Endothelial cell of umbilical vein (primary cell): Measurements from ENCODE around the gene UNC119. TPM values are rescaled to one million over a fixed set of nuclear protein-coding genes. Genes with fewer than 3 reads are reported as not detected.

Source experiments
- BruUV-seq: library from RNA; stranded (reverse); fragments of 400-500 nt; replicated peaks from 2 replicates; lab custom pipeline; 2021; lab: Mats Ljungman, UMichigan
- CTCF ChIA-PET: fragments of 300-600, 350-600 bp; sonication (Branson Sonifier 250); formaldehyde crosslinking; loops from one replicate; lab custom pipeline; 2021; ENCODE audit warnings: antibody characterized with exemption, inconsistent platforms; lab: Charles Lee
- POLR2A ChIA-PET: fragments of 300-600, 350-600 bp; sonication (Branson Sonifier 250); formaldehyde crosslinking; loops from one replicate; lab custom pipeline; 2021; ENCODE audit warnings: antibody characterized with exemption, inconsistent platforms; lab: Charles Lee
- DNase-seq: peaks from one replicate; pipeline ENCODE4 v3.0.0-alpha.2; 2011; ENCODE audit warnings: low read depth, low spot score
- FAIRE-seq: peaks from 2 replicates; lab custom pipeline; 2011; peaks lifted over from hg19 to GRCh38; lab: Jason Lieb, UNC
- H2AFZ ChIP-seq: 2 replicates; pipeline ENCODE4 v1.6.0; 2012; ENCODE audit warnings: low read depth, low read length, control low read depth, inconsistent platforms
- H3K27ac ChIP-seq: 2 replicates; pipeline ENCODE4 v1.5.1; 2011; ENCODE audit warnings: low read depth, mild to moderate bottlenecking, control low read depth, low read length, moderate library complexity; ENCODE audit not compliant: insufficient read depth
- H3K27me3 ChIP-seq, 2 experiments: 2 replicates each; pipeline versions ENCODE4 v1.6.0 to v1.6.1; 2011; ENCODE audit warnings: low read length in 2 of 2, mixed read lengths in 1 of 2; ENCODE audit not compliant: control insufficient read depth in 2 of 2, insufficient read depth in 2 of 2
- H3K36me3 ChIP-seq, 2 experiments: 2 replicates in 1 of 2; 3 replicates in 1 of 2; pipeline ENCODE4 v1.5.1; 2011; ENCODE audit warnings: low read length in 2 of 2, mild to moderate bottlenecking in 1 of 2, moderate library complexity in 1 of 2; ENCODE audit not compliant: control insufficient read depth in 2 of 2, insufficient read depth in 2 of 2; ENCODE audit errors: extremely low read depth in 1 of 2
- H3K4me1 ChIP-seq: 3 replicates; pipeline ENCODE4 v1.5.1; 2011; ENCODE audit warnings: mild to moderate bottlenecking, low read length; ENCODE audit not compliant: control insufficient read depth, insufficient read depth; ENCODE audit errors: extremely low read depth
- H3K4me2 ChIP-seq: 2 replicates; pipeline ENCODE4 v1.6.1; 2011; ENCODE audit warnings: low read length, control low read depth, mixed read lengths; ENCODE audit not compliant: insufficient read depth
- H3K4me3 ChIP-seq, 3 experiments: fragments of 200-600 bp in 1 of 3; sonication (generic), shearing (Covaris generic) in 1 of 3; replicated peaks in 1 of 3; 2 replicates each; pipeline ENCODE4 v1.5.1; 2011 to 2016; ENCODE audit warnings: control low read depth in 3 of 3, low read length in 3 of 3, mild to moderate bottlenecking in 2 of 3, inconsistent platforms in 1 of 3, low read depth in 1 of 3, moderate library complexity in 1 of 3; ENCODE audit not compliant: insufficient read depth in 1 of 3
- H3K79me2 ChIP-seq: 2 replicates; pipeline ENCODE4 v1.6.0; 2012; ENCODE audit warnings: low read length, inconsistent platforms; ENCODE audit not compliant: control insufficient read depth, insufficient read depth
- H3K9ac ChIP-seq: replicated peaks from 2 replicates; pipeline ENCODE3; 2011; ENCODE audit warnings: low read length, control low read depth; ENCODE audit not compliant: insufficient read depth; ENCODE audit errors: extremely low read depth
- H3K9me1 ChIP-seq: replicated peaks from 3 replicates; pipeline ENCODE4 v1.6.0; 2011; ENCODE audit warnings: mild to moderate bottlenecking, low read length; ENCODE audit not compliant: control insufficient read depth, insufficient read depth; ENCODE audit errors: extremely low read depth
- H3K9me3 ChIP-seq: replicated peaks from 2 replicates; pipeline ENCODE4 v1.5.1; 2012; ENCODE audit warnings: low read length, inconsistent platforms; ENCODE audit not compliant: control insufficient read depth, insufficient read depth
- H4K20me1 ChIP-seq: replicated peaks from 2 replicates; pipeline ENCODE3; 2011; ENCODE audit warnings: mild to moderate bottlenecking, low read length; ENCODE audit not compliant: control insufficient read depth, insufficient read depth; ENCODE audit errors: extremely low read depth
- EZH2 ChIP-seq: IDR thresholded peaks from 2 replicates; pipeline ENCODE4 v1.6.1; 2012; ENCODE audit warnings: borderline replicate concordance, low read depth, mild to moderate bottlenecking, moderate library complexity, low read length, inconsistent platforms; ENCODE audit not compliant: severe bottlenecking
- FOS ChIP-seq: IDR thresholded peaks from 2 replicates; pipeline ENCODE4 v1.6.1; 2011; ENCODE audit warnings: mild to moderate bottlenecking, low read length, moderate library complexity, borderline replicate concordance; ENCODE audit not compliant: insufficient read depth
- JUN ChIP-seq: IDR thresholded peaks from 2 replicates; pipeline ENCODE4 v1.6.1; 2011; ENCODE audit warnings: borderline replicate concordance, low read depth; ENCODE audit not compliant: insufficient read length, insufficient read depth
- MYC ChIP-seq: IDR thresholded peaks from one replicate; pipeline ENCODE4 v1.6.1; 2011; ENCODE audit warnings: mild to moderate bottlenecking, low read depth, low read length
- POLR2A ChIP-seq: IDR thresholded peaks from 2 replicates; pipeline ENCODE4 v1.6.1; 2012; ENCODE audit warnings: low read depth, mild to moderate bottlenecking, control low read depth, low read length
- POLR2AphosphoS5 ChIP-seq: IDR thresholded peaks from 2 replicates; pipeline ENCODE4 v1.6.1; 2012; ENCODE audit warnings: low read depth, mild to moderate bottlenecking, control low read depth, low read length, moderate library complexity; ENCODE audit not compliant: insufficient read depth
- dilution Hi-C: fragments of 300-500 bp; cut with MboI; formaldehyde crosslinking; loops from one replicate; pipeline ENCODE4 v1.15.0; 2019; ENCODE audit warnings: low sequenced_read_pairs; ENCODE audit not compliant: extremely low pct_ligation_motif_present
- intact Hi-C: fragments of 100-400 bp; cut with micrococcal nuclease; formaldehyde crosslinking; loops from one replicate; pipeline ENCODE4 v1.10.0; 2022
- polyA plus RNA-seq, 4 experiments: library from polyadenylated mRNA; depleted of rRNA in 3 of 4; stranded (reverse) in 3 of 4; unstranded in 1 of 4; fragments of >200 nt; gene quantifications; 2 replicates each; pipeline versions ENCODE4 v1.2.1 to v1.2.3, GENCODE V29; 2011 to 2012; ENCODE audit warnings: missing spikeins in 1 of 4
- total RNA-seq: library from RNA; stranded (reverse); gene quantifications from 2 replicates; pipeline ENCODE4 v1.2.3, GENCODE V29; 2021
- TF ChIP-seq, protein P1 (sequence below), 2 donors: IDR thresholded peaks; 1 replicate in 1 of 2; 2 replicates in 1 of 2; pipeline ENCODE4 v1.5.1; 2011; ENCODE audit warnings: low read length in 2 of 2, mild to moderate bottlenecking in 2 of 2, moderate library complexity in 2 of 2, control low read depth in 1 of 2, inconsistent platforms in 1 of 2, low read depth in 1 of 2; ENCODE audit not compliant: insufficient read depth in 1 of 2; ENCODE audit errors: extremely low read depth in 1 of 2

The UNC119 gene
- total and polyA plus RNA-seq, 2 donors (not counting 3 experiments of a cell fraction or from before 2014, with no cell fraction given) = 26.3 to 67.8 TPM

DNA sequence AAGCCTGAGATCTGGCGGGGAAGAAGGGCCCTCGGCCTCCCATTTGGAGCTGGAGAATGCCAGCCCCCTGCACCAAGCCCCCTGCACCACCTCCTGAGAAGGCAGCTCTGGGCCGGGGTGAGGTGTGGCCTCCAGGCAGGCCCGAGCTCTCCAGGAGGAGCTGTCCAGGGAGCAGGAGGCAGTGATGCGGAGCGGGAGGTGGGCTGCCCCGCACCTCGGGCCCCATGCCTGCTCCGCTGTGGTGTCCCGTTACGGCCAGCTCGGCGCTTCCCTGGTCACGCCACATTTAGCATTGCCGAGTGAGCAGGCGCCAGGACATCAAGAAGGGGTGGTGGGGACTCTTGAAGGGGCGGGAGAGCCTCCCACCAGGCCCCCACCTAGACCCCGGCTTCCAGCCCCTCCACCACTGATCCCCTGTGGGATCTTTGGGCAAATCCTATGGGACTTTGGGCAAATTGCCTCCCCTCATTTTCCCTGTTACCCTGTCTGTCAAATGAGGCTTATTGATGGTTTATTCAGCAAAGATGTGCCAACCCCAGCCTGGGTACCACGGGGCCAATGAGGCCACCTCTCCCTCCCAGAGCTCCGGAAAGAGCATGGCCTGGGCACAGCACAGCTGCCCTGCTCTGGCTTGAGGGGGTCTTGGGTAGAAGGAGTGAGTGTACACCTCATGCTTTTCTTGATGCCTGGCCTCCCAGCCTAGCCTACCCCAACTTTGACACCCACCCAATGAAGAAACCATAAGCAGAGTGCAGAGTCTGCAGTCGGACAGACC lies 30.9 kb downstream of the UNC119 start:
- Histone ChIP-seq H3K79me2 (no peaks in the 10 kb centered on the region), H3K9ac (no peak overlapping the region), H2AFZ (no peak overlapping the region), H3K27ac (no peak overlapping the region), H3K4me3 (no peak overlapping the region), H3K4me2 (no peak overlapping the region), H3K9me3 (no peaks in the 10 kb centered on the region), H3K27me3 (no peaks in the 10 kb centered on the region), H3K36me3 (no peaks in the 10 kb centered on the region), H3K9me1 (no peaks in the 10 kb centered on the region), H4K20me1 (no peaks in the 10 kb centered on the region), H3K4me1 (no peaks in the 10 kb centered on the region)
- FAIRE-seq (no peak), DNase-seq (no peak)
- ChIA-PET CTCF (interaction anchor here (0.9 kb wide), 1 partner anchor 26 kb away, joined by 4 read pairs; no protein-coding TSS in a partner anchor), POLR2A (no interaction called here)
- no TSS peak for BruUV-seq
- dilution Hi-C loops = no loop called here
- intact Hi-C loops = no loop called here
- no peak for TF ChIP-seq FOS
- TF ChIP-seq MYC = no peak
- no peak for TF ChIP-seq EZH2
- TF ChIP-seq POLR2A = no peak
- no peak for TF ChIP-seq JUN
- TF ChIP-seq, protein P1, sequence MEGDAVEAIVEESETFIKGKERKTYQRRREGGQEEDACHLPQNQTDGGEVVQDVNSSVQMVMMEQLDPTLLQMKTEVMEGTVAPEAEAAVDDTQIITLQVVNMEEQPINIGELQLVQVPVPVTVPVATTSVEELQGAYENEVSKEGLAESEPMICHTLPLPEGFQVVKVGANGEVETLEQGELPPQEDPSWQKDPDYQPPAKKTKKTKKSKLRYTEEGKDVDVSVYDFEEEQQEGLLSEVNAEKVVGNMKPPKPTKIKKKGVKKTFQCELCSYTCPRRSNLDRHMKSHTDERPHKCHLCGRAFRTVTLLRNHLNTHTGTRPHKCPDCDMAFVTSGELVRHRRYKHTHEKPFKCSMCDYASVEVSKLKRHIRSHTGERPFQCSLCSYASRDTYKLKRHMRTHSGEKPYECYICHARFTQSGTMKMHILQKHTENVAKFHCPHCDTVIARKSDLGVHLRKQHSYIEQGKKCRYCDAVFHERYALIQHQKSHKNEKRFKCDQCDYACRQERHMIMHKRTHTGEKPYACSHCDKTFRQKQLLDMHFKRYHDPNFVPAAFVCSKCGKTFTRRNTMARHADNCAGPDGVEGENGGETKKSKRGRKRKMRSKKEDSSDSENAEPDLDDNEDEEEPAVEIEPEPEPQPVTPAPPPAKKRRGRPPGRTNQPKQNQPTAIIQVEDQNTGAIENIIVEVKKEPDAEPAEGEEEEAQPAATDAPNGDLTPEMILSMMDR (IDR thresholded peaks at IDR 0.05; ENCODE audit: extremely low read depth in 1 of 2, insufficient read depth in 1 of 2, low read depth in 1 of 2, low read length in 2 of 2) = no peak
- TF ChIP-seq POLR2AphosphoS5 = no peak
